Measurements from ENCODE around the gene SLC10A3.

The SLC10A3 gene

DNA sequence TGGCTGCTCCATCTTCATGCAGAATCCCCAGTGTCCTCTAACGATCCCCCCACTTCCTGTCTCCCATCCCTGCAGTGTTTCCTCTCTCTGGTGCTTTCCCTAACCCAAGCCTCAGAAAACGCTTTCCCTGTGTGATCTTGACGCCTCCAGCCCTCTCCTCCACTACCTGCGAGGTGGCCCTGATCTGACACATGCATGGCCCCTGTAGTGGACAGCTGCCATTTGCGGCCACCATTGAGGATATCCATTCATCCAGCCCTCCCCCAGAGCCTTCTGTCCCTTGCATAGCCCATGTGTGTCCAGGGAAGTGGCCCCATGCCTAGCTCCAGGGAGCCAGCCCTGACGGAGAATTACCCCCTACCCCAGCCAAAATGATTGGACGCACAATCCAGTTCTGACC lies 7.1 kb downstream of the SLC10A3 start:
- DNase-seq = no peak

DNA sequence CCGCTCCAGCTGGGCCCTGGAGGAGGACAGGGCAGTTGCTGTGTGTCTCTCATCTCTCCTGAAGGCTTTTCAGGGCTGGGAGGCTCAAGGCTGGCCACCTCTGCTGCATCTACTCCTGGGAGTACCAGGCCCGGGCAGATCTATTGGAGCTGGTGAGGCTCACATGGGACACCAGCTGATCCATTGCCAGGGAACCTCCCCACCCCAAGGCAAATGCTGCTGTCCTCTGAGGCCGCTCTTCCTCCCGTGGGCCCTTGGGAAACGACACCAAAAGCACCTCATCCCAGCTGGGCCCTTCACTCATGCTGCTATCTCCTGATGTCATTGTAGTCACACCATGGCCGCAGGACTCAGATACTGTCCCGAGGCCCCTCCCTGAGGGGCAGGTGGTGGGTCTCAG lies 7.6 kb downstream of the SLC10A3 start:
- no peak for DNase-seq

DNA sequence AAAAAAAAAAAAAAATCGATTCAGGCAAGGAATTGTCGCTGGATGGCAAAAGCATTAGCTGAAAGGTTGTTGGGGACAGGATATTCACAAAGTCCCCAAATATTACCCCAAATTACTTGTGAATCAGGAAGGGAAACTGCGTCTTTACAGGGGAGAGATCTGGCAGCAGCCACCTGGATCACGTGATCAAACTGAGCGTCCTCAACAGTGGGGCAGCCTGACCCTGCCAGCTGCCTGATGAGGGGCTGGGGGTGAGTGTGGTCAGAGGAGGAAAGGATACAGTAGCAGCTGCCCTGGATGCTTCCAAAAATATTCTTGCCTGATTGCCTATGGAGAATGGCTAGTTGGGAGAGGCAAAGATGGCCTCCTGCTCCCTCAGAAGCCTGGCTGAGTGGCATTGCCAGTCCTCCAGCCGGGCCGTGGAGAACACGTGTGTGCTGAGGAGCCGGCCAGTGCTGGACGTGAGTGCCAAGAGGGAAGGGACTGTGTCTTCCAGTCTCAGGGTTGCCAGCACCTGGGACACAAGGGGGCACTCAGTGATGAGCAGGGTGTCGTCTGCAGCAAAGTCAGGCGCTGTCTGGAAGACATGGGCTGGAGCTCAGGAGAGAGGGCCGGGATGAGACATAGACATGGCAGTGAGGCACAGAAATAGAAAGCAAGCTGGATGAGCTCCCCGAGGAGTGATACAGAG lies 8.4 kb downstream of the SLC10A3 start:
- no peak for DNase-seq

DNA sequence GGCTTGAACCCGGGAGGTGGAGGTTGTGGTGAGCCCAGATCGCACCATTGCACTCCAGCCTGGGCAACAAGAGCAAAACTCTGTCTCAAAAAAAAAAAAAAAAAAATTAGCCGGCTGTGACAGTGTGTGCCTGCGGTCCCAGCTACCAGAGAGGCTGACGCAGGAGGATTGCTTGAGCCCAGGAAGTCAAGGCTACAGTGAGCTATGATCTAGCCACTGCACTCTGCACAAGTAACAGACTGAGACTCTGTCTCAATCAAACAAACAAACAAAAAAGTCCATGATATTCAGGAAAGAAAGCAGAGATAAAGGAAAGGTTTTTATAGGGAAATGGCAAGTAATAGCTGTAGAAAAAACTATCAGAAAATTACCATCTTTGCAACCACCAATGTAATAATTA lies 9.2 kb downstream of the SLC10A3 start:
- DNase-seq = no peak

DNA sequence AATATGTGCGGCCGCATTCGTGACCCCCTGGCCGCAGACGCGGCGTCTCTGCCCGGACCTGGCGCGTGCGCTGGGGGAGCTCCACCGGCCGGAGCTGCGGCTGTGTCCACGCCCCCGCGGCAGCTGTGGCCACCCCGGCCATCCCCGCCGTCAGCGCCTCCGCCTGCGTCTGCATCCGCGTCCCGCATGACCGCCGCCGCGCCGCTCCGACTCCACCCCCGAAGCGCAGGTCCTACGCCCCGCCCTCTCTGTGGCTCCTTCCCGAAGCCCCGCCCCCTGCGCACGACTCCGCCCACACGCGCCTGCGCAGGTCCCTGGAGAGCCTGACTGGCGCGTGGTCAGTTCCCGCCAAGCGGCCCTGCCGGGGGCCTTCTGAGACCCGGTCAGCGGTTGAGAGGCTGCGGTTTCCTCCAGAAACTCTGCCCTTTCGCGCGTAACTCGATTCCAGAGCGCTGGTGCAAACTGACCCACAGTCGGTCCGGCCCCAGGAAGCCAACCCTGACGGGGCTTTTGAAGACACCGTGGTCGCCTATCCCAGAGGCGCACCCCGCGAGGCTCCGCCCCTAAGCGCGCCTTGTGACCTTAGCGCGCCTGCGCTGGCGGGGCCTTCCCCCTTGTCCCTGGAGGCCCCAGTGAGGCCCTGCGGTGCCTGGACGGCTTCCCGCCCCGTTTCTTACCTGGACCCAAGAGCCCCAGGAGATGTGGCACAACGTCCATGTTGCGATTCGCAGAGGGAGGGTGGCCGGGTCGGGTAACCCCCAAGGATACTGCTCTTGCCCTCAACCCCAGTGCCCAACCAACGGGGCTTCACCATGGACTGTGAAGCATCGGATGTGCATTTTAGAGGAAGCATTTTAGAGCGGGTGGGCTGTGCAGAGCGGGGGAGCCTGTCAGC lies 11.5 kb downstream of the SLC10A3 start, which contains the start of gene LAGE3:
Gene LAGE3, minus strand, starts transcription at position 554 of the 895 bp plus-strand sequence. Its CDS starts 366 bp downstream, at position 188.
- peak; percentile 96 to 97 for DNase-seq

DNA sequence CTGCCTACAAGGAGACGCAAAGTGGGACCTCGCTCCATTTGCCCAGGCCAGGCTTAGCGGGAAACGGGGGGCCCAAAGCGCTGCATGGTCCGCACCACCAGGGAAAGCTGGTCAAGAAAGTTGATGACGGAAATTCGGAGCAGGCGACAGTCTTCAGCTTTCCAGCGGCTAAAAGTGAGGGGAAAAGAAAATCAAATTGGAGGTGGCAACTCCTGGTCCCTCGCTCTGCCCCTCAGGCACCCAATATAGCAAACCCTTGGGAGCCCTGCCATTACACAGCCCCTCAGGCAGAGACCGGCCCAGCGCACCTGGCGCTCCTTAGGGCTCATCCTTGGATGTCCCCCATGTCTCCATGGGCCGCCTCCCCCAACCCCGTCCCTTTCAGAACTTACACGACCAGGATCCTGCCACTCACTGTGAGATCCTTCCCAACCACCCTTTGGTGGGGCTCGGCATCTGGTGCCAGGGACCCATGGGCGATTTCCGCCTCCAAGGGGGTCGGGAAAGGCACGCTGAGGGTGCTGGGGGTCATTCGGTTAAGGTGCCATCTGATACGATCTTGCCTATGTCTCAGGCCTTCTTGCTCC lies 12.4 kb downstream of the SLC10A3 start:
- DNase-seq = no peak

DNA sequence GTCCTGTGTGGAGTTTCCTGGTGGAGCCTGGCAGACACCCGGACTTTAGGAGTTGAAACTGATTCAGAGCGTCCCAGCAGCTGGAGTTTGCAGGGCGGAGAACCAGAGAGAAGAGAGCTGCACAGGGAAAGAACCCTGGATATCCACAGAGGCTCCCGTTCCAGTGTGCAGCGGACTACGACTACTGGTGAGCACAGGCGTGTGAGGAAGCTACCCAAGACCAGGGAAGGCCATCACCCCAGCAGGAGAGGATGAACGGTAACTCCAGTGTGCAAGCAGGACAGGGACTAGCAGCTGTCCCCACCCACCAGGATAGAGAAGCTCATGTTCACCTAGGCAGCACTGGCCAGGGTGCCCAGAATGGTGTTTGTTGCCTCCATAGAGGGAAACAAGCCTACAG lies 13.6 kb downstream of the SLC10A3 start:
- no peak for DNase-seq

DNA sequence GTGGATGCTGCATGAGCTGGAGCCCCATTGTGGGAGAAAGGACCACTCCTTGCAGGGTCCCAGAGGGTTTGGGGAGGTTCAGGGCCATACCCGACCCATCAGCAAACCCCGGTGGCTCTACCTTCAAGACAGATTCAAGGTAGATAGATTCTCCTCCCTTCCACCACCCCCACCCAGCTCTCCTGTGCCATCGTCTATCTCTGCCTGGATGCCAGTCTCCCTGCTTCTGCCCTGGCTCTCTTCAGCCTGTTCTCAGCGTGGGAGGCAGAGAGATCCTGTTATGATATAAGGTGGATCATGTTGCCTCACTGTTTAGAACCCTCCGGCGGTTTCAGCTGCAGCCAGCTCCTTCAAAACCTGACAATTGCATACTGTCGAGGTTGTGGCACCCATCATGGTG lies 16.7 kb downstream of the SLC10A3 start:
- no peak for DNase-seq

DNA sequence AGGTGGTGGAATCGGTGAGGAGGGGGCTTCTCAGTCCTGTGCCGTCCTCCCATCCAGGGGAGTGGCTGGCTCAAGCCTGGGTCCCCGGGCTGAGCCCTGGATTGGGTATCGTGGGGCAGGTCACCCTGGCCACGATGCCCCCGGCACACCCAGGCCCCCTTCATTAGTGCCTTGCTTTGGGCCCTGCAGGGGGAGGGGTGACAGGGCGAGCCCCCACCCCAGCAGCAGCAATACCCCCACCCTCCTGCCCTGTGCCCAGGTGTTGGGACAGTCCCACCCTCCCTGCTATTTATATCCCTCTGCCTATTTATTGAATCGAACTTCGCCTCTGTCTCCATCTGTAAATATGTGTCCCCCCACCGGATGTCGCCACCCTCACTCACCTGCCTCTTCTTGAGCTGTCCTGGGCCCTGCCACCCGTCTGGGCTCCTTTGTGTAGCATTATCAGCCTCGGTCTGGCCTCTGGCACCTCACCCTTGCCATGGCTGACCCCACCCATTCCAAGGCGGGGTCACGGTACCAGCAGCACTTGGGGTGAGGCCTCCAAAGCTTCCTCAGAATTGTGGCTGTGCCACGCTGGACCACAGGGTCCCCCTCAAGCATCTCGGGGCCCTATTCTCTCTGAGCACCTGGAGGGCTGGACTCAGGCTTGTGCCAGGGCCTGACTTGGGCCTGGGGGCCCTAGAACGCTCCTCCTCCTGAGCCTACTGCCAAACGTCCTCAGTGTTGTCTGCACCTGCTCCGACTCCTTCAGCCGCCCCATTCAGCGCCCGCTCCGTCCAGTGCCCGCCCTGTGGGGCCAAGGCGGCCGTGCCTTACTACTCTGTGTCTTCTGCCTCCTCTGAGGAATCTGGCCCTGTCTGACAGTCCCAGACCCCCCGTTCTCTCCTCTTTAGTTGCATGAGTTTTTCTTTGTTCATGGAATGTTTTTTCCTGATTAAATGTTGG lies 17.5 kb downstream of the SLC10A3 start:
- DNase-seq = no peak

DNA sequence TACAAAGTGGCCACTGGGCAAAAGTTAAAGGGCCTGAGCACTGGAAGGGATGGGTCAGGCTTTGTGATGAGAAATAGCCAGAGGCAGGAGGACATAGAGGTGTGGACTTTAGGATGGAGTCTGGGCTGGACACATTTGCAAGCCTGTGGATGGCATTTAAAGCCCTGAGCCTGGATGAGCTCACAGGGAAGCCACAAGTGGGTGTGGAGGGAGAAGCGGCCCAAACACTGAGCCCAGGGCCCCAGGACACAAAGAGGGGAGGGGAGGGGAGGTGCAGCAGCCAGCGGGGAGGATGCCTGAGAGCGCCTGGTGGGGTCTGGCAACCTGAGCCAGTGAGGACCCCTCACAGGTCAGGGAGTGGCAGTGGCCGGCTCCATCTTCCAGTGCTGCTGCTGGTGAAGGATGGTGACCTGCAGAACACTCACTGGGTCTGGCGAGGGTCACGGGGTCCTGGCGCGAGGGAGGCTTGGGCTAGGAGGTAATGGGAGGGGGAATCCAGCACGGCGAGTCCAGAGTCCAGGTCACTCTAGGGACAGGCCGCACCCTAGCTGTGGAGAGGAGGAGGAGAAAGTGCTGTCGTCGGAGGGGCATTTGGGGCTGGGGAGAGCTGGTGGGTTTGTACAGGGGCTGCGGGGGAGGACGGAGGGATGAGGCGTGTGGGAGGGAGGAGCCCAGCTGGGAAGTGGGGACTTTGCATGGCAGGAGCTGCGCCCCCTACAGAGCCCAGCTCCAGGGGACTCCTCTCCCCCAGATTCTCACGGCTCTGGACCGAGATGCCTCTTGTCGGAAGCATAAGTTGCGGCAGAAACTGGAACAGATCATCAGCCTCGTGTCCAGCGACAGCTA lies 18.4 kb downstream of the SLC10A3 start:
- no peak for DNase-seq

DNA sequence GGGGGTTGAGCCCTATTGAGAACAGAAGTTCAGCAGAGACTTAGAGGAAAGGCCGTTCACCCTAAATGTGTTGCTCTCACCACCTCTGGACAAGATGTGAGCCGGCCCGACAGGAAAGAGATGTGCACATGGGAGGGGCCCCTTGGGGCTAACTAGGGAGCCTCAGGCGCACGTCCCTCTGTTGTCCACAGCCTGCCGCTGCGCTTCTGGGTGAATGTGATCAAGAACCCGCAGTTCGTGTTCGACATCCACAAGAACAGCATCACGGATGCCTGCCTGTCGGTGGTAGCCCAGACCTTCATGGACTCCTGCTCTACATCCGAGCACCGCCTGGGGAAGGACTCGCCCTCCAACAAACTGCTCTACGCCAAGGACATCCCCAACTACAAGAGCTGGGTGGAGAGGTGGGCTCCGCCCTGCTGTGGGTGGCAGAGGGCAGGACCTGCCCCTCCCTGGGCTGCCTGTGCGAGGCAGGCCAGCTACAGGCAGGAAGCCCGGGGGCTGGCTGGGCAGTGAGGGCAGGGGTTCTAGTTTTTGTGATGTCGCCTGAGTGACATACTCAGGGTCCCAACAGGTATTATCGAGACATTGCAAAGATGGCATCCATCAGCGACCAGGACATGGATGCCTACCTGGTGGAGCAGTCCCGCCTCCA lies 19.4 kb downstream of the SLC10A3 start:
- DNase-seq = no peak

DNA sequence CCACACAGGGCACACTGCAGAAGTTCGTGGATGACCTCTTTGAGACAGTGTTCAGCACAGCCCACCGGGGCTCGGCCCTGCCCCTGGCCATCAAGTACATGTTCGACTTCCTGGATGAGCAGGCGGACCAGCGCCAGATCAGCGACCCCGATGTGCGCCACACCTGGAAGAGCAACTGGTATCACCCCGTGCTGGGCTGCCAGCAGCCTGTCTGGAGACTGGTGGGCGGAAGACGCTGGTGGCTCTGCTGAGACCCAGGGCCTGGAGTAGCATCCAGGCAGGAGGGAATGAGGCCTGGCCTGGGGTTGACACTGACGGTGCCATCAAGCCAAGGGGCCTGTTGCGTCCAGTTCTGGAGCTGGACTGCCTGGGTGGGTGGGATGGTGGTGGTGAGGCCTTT lies 20.0 kb downstream of the SLC10A3 start:
- no peak for DNase-seq

DNA sequence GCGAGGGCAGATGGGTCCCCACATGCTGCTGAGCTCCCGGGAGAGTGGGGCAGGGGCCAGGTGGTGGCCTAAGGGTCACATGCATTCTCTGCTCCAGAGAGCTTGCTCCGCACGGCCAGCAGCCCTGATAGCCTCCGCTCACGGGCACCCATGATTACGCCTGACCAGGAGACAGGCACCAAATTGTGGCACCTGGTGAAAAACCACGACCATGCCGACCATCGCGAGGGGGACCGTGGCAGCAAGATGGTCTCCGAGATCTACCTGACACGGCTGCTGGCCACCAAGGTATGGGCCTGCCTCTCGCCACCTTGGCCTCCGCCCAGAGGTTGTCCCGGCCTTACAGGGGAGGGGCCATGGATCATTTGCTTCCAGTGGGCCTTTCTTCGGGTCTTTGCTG lies 20.5 kb downstream of the SLC10A3 start:
- no peak for DNase-seq

DNA sequence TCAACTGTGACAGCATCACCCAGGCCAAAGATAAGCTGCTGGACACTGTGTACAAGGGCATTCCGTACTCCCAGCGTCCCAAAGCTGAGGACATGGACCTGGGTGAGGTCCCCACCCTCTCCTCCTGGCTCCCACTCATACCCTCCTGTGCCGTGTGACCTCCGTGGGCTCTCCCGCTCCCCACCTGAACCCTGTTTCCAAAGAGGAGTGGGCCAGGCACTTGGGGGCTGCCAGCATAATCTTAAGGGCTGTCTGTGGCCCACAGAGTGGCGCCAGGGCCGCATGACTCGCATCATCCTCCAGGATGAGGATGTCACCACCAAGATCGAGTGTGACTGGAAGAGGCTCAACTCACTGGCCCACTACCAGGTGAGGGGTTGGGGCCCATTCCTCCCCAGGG lies 21.3 kb downstream of the SLC10A3 start:
- DNase-seq = no peak

DNA sequence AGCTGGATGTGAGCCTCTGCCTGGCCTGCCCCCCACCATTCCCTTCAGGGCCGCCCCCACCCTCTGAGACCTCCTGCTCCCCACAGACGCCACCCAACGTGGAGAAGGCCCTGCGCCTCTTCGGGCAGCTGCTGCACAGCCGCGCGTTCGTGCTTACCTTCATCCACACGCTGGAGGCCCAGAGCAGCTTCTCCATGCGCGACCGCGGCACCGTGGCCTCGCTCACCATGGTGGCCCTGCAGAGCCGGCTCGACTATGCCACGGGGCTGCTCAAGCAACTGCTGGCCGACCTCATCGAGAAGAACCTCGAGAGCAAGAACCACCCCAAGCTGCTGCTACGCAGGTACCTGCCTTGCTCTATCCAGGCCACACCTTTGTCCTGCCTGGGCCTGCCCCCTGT lies 22.2 kb downstream of the SLC10A3 start:
- no peak for DNase-seq

DNA sequence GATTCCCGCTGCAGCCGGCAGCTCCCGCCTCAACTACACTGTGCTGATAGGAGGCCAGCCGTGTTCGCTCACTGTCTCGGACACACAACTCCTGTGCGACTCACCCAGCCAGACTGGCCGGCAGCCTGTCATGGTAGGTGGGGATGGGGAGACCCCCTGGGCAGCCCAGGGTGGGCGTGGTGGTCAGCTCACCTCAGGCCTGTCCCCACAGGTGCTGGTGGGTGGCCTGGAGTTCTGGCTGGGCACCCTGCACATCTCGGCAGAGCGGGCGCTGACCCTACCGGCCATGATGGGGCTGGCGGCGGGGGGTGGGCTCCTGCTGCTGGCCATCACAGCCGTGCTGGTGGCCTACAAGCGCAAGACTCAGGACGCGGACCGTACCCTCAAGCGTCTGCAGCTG lies 22.9 kb downstream of the SLC10A3 start:
- no peak for DNase-seq

DNA sequence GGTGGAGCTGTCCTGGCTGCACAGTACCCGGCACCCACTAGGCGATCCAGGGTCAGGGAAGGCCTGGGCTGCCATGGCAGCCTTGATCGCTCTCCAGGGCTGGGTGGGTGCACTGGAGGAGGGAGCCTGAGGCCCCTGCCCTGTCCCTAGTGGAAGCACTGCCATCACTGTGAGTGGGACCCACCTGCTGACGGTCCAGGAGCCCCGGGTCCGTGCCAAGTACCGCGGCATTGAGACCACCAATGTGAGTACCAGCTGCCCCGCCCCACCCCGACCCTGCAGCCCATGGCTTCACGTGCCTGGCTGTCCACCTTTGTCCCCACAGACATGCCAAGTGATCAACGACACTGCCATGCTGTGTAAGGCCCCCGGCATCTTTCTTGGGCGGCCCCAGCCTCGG lies 23.5 kb downstream of the SLC10A3 start:
- no peak for DNase-seq

DNA sequence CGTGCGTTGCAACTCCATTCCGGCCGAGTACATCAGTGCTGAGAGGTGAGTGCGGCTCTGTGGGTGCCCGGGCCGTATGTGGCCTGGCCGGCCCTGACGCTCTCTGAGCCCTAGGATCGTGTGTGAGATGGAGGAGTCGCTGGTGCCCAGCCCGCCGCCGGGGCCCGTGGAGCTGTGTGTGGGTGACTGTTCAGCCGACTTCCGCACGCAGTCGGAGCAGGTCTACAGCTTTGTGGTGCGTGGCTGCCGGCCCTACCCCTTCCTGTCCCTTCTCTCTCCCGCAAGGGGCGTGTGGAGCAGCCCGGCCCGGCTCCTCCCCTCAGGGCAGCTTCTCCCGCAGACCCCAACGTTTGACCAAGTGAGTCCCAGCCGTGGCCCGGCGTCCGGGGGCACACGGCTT lies 24.4 kb downstream of the SLC10A3 start:
- no peak for DNase-seq

DNA sequence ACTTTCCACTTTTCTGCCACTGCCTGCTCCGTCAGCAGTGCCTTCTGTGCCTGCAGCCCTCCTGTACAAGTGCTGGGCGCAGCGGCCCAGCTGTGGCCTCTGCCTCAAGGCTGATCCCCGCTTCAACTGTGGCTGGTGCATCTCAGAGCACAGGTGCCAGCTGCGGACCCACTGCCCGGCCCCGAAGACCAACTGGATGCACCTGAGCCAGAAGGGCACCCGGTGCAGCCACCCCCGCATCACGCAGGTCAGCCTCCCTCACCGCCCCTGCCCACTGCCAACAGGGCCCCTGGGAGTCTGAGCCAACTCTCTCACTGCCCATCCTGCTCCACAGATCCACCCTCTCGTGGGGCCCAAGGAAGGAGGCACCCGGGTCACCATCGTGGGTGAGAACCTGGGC lies 24.8 kb downstream of the SLC10A3 start:
- no peak for DNase-seq

DNA sequence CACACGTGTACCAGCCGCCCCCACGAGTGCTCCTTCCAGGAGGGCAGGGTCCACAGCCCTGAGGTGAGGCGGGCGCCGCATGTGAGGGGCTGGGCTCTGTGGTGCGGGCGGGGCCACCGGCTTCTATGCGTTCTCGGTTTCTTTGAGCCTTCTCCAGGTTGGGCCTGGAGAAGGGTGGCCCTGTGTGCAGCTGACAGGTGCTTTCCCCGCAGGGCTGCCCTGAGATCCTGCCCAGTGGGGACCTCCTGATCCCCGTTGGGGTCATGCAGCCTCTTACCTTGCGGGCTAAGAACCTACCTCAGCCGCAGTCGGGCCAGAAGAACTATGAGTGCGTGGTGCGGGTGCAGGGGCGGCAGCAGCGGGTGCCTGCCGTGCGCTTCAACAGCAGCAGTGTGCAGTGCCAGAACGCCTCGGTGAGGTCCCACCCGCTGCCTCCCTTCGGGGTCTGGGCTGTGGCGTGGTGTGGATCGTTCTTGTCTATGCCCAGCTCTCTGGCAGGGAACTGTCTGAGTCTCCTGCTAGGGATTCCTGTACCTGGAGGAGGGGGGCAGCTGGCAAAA lies 25.5 kb downstream of the SLC10A3 start:
- DNase-seq = no peak

Data from activated T-cell treated with anti-CD3 and anti-CD28 coated beads, Interleukin-2, amount 50 U/mL, for 48 hours (primary cell).